ENCODE measurements around the gene ACOT7.

The ACOT7 gene

GRCh38 chr1:6275826-6276782, 117.5 kb downstream of the ACOT7 start:
- H3F3A ChIP-seq (ENCODE audit: low read depth): no peaks in the 10 kb centered on the region
- no peaks in the 10 kb centered on the region; the same call in 1 of the 2 replicates for H3K36me3 ChIP-seq (ENCODE audit: insufficient read depth, low read length)
- H3K9ac ChIP-seq (ENCODE audit: low read depth, low read length, poor library complexity, severe bottlenecking): no peak overlapping the region
- H3K27me3 ChIP-seq (ENCODE audit: insufficient read depth, low read length, poor library complexity, severe bottlenecking): no peaks in the 10 kb centered on the region
- no peaks in the 10 kb centered on the region for H4K20me1 ChIP-seq (ENCODE audit: insufficient read depth, low read length, poor library complexity, severe bottlenecking)
- no peak overlapping the region for H2AFZ ChIP-seq (ENCODE audit: low read length)
- no peaks in the 10 kb centered on the region for H3K9me3 ChIP-seq (ENCODE audit: insufficient read depth, low read depth, low read length)
- H3K4me3 ChIP-seq (ENCODE audit: low read length, poor library complexity, severe bottlenecking): no peak overlapping the region
- H3K4me2 ChIP-seq (ENCODE audit: low read depth, low read length, poor library complexity, severe bottlenecking): no peak overlapping the region
- no peaks in the 10 kb centered on the region for H3K9me2 ChIP-seq (replicated peaks; ENCODE audit: low read depth, low read length)
- no peaks in the 10 kb centered on the region for H3K79me2 ChIP-seq (ENCODE audit: insufficient read depth, low read length)
- TF ChIP-seq CTCF (conservative IDR thresholded peaks at IDR 0.05; ENCODE audit: low read length): no peak
- no peak for TF ChIP-seq EZH2phosphoT487 (IDR thresholded peaks at IDR 0.05; ENCODE audit: borderline replicate concordance)
- peaks cover 3% of the 10 kb centered on the region for H3K4me1 ChIP-seq (ENCODE audit: insufficient read depth, low read length, poor library complexity, severe bottlenecking)

DNA sequence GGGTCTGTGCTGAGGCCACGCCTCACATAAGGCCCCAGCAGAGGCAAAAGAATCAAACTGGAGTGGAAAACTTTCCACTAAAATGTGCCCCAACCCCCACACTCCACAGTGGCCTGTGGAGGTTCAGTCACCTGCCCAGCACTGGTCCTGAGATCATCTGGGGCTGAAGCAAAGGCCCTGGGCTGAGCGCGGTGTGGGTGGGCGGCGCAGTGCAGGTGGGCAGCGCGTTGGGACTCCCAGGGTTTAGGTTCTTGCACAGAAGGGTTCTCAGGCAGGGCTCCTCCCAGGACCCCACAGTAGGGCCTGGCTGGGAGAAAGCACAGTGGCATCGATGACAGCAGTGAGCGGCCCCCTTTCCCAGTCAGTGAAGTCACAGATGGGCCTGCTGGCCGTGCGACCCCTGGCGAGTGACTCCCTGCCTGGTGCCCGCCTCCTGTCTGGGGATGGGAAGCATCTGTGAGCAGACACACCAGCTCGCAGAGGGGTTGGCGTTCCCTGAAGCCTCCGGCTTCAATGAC, 118.9 kb downstream of the ACOT7 start:
- H3K9ac ChIP-seq (ENCODE audit: low read depth, low read length, poor library complexity, severe bottlenecking): no peak overlapping the region
- peaks cover 7% of the 10 kb centered on the region for H3K4me1 ChIP-seq (ENCODE audit: insufficient read depth, low read length, poor library complexity, severe bottlenecking)
- no peaks in the 10 kb centered on the region for H3K9me2 ChIP-seq (replicated peaks; ENCODE audit: low read depth, low read length)
- H3K27me3 ChIP-seq (ENCODE audit: insufficient read depth, low read length, poor library complexity, severe bottlenecking): no peaks in the 10 kb centered on the region
- no peaks in the 10 kb centered on the region for H4K20me1 ChIP-seq (ENCODE audit: insufficient read depth, low read length, poor library complexity, severe bottlenecking)
- H3K4me2 ChIP-seq (ENCODE audit: low read depth, low read length, poor library complexity, severe bottlenecking): no peak overlapping the region
- no peak overlapping the region for H2AFZ ChIP-seq (ENCODE audit: low read length)
- TF ChIP-seq EZH2phosphoT487 (IDR thresholded peaks at IDR 0.05; ENCODE audit: borderline replicate concordance) (no peak), CTCF (conservative IDR thresholded peaks at IDR 0.05; ENCODE audit: low read length) (no peak)
- no peaks in the 10 kb centered on the region; the same call in 1 of the 2 replicates for H3K36me3 ChIP-seq (ENCODE audit: insufficient read depth, low read length)
- no peaks in the 10 kb centered on the region for H3K9me3 ChIP-seq (ENCODE audit: insufficient read depth, low read depth, low read length)
- H3K79me2 ChIP-seq (ENCODE audit: insufficient read depth, low read length): no peaks in the 10 kb centered on the region
- no peak overlapping the region for H3K4me3 ChIP-seq (ENCODE audit: low read length, poor library complexity, severe bottlenecking)
- no peaks in the 10 kb centered on the region for H3F3A ChIP-seq (ENCODE audit: low read depth)

- H3K9me2 ChIP-seq (replicated peaks; ENCODE audit: low read depth, low read length): no peaks in the 10 kb centered on the region
- H3K36me3 ChIP-seq (ENCODE audit: insufficient read depth, low read length): no peaks in the 10 kb centered on the region; the same call in 1 of the 2 replicates
- no peaks in the 10 kb centered on the region for H3K9me3 ChIP-seq (ENCODE audit: insufficient read depth, low read depth, low read length)
- no peak overlapping the region for H2AFZ ChIP-seq (ENCODE audit: low read length)
- H3K9ac ChIP-seq (ENCODE audit: low read depth, low read length, poor library complexity, severe bottlenecking): no peak overlapping the region
- H3F3A ChIP-seq (ENCODE audit: low read depth): no peaks in the 10 kb centered on the region
- no peaks in the 10 kb centered on the region for H3K27me3 ChIP-seq (ENCODE audit: insufficient read depth, low read length, poor library complexity, severe bottlenecking)
- no peak for TF ChIP-seq EZH2phosphoT487 (IDR thresholded peaks at IDR 0.05; ENCODE audit: borderline replicate concordance)
- TF ChIP-seq CTCF (conservative IDR thresholded peaks at IDR 0.05; ENCODE audit: low read length): no peak
- peaks cover 7% of the 10 kb centered on the region for H3K4me1 ChIP-seq (ENCODE audit: insufficient read depth, low read length, poor library complexity, severe bottlenecking)
- H4K20me1 ChIP-seq (ENCODE audit: insufficient read depth, low read length, poor library complexity, severe bottlenecking): no peaks in the 10 kb centered on the region
- H3K4me2 ChIP-seq (ENCODE audit: low read depth, low read length, poor library complexity, severe bottlenecking): no peak overlapping the region
- no peak overlapping the region for H3K4me3 ChIP-seq (ENCODE audit: low read length, poor library complexity, severe bottlenecking)
- H3K79me2 ChIP-seq (ENCODE audit: insufficient read depth, low read length): no peaks in the 10 kb centered on the region
Observed at GRCh38 chr1:6274102-6274501, 119.5 kb downstream of the ACOT7 start.

Data from Loucy (cell line).